HEK293T (cell line): ENCODE results near the gene OPRL1.

Source experiments
- ELF4 ChIP-seq: fragments of 450-650 bp; IDR thresholded peaks from 2 replicates; pipeline ENCODE4 v1.6.1; 2017; ENCODE audit warnings: antibody characterized with exemption
- FOXK2 ChIP-seq: fragments of 450-650 bp; IDR thresholded peaks from 2 replicates; pipeline ENCODE4 v1.6.1; 2016; ENCODE audit warnings: mild to moderate bottlenecking
- SUZ12 ChIP-seq: fragments of 450-650 bp; IDR thresholded peaks from 2 replicates; pipeline ENCODE4 v1.6.1; 2016; ENCODE audit warnings: mild to moderate bottlenecking

GRCh38 chr20:64069614-64070243, 10.2 kb upstream of the OPRL1 start:
- TF ChIP-seq ELF4 (no peak), SUZ12 (no peak), FOXK2 (no peak)
